AG04449 (cell line): ENCODE data around the gene ARMC6.

Experiments
- CTCF ChIA-PET: fragments of 350-600 bp; formaldehyde crosslinking; extraction: SDS; loops from one replicate; lab custom pipeline; 2021; ENCODE audit warnings: antibody characterized with exemption; lab: Yijun Ruan, JAX
- POLR2A ChIA-PET: fragments of 400-600, 350-600 bp; formaldehyde crosslinking; extraction: SDS; loops from one replicate; lab custom pipeline; 2020; ENCODE audit warnings: antibody characterized with exemption, inconsistent platforms; lab: Yijun Ruan, JAX
- DNase-seq: peaks from one replicate; pipeline ENCODE4 v3.0.0-alpha.2; 2010; ENCODE audit warnings: low read depth, low spot score
- H3K4me3 ChIP-seq: 2 replicates; pipeline ENCODE4 v1.5.1; 2011; ENCODE audit warnings: low read depth, mild to moderate bottlenecking, control low read depth, low read length
- TF ChIP-seq, protein P1 (sequence below): IDR thresholded peaks from one replicate; pipeline ENCODE4 v1.5.1; 2011; ENCODE audit warnings: mild to moderate bottlenecking, moderate library complexity, low read length, control low read depth, inconsistent platforms; ENCODE audit not compliant: insufficient read depth; ENCODE audit errors: missing control alignments

Gene ARMC6

DNA sequence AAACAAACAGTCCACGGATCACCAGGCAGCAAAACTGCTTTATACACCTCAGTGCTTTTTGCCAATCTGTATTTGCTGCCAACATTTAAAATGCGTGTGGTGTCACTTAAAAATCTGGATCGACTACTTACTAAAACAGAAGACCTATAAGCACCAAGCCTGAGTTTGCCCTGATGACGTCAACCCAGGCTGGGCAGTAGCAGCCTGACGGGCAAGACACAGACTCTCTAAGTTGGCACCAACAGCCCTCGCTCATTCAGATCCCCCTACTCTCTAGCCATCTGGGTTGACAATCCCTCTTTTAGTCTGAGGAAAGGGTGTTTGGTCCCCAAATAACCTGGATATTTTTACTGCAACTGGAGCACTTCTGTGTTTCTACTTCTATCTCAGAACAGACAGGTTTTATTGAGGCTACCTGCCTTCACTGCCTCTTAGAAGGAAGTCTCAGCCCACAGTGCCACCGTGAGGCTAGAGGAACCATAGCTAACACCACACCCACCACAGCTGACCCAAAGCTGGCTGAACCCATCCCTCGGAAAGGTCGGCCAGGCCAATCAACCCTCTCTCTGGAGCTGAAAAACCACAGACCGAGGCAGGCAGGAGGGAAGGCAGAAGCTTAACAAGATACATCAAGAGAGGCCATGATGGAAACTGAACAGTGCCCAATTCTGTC is 7.0 kb upstream of the ARMC6 start:
- ChIA-PET CTCF (interaction anchor here (1.2 kb wide), 1 partner anchor 31 kb away, joined by 3 read pairs; no protein-coding TSS in a partner anchor), POLR2A (no interaction called here)
- no peak overlapping the region for H3K4me3 ChIP-seq
- TF ChIP-seq, protein P1, sequence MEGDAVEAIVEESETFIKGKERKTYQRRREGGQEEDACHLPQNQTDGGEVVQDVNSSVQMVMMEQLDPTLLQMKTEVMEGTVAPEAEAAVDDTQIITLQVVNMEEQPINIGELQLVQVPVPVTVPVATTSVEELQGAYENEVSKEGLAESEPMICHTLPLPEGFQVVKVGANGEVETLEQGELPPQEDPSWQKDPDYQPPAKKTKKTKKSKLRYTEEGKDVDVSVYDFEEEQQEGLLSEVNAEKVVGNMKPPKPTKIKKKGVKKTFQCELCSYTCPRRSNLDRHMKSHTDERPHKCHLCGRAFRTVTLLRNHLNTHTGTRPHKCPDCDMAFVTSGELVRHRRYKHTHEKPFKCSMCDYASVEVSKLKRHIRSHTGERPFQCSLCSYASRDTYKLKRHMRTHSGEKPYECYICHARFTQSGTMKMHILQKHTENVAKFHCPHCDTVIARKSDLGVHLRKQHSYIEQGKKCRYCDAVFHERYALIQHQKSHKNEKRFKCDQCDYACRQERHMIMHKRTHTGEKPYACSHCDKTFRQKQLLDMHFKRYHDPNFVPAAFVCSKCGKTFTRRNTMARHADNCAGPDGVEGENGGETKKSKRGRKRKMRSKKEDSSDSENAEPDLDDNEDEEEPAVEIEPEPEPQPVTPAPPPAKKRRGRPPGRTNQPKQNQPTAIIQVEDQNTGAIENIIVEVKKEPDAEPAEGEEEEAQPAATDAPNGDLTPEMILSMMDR: no peak
- DNase-seq: no peak

DNA sequence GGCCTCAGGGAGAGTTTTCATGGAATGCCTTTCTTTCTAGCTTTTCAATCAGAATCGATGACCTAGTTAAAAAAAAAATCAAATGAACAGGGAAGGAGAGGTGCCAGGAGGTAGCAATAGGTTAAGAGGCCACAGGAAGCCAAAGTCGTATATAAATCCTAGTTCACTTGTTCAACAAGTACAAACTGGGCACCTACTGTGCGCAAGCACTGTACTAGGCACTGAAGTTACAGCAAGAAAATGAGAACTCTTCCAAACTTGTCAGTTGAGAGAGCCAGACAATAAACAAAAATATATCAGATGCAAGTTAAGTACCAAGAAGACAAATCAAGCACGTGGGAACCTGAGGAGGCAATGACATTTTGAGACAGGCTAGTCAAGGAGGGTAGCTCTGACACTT is 6.2 kb upstream of the ARMC6 start:
- no peak overlapping the region for H3K4me3 ChIP-seq
- DNase-seq: no peak
- ChIA-PET POLR2A (no interaction called here), CTCF (interaction anchor here (0.8 to 1.2 kb wide), 2 partner anchors 25 to 41 kb away, joined by 3 to 4 read pairs; no protein-coding TSS in a partner anchor)
- TF ChIP-seq, protein P1: no peak

DNA sequence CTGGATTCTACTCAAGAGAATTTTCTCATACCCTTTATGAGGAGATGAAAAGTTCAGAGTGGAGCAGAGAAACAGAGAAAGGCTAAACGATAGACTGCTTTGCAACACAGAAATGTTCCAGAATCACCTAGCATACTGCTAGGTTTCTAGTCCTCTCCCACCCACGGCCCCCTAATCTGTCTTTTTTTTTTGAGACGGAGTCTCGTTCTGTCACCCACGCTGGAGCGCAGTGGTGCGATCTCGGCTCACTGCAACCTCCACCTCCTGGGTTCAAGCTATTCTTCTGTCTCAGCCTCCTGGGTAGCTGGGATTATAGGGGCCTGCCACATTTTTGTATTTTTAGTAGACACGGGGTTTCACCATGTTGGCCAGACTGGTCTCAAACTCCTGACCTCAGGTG is 4.9 kb upstream of the ARMC6 start:
- ChIA-PET POLR2A (no interaction called here), CTCF (no interaction called here)
- TF ChIP-seq, protein P1: no peak
- H3K4me3 ChIP-seq: no peak overlapping the region
- DNase-seq: no peak

DNA sequence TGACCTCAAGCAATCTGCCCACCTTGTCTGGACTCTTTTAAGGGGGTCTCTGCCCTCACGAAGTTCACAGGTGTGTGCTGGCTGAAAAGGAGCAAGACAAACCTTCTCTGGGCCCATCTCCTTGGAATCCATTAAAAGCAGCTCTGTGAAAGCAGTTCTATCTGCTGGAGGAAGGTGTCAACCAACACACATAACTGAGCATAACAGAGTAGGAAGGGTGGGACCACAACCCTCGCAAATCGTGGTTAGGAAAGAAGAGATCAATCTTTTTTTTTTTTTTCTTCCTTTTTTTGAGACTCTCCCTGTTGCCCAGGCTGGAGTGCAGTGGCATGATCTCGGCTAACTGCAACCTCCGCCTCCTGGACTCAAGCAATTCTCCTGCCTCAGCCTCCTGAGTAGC is 1.5 kb upstream of the ARMC6 start:
- CTCF ChIA-PET: interaction anchor here (0.7 to 1.4 kb wide), 2 partner anchors 9 to 107 kb away, joined by 3 read pairs; no protein-coding TSS in a partner anchor
- no peak for DNase-seq
- POLR2A ChIA-PET: no interaction called here
- peak overlapping the region; percentile 94 for H3K4me3 ChIP-seq
- TF ChIP-seq, protein P1: no peak

DNA sequence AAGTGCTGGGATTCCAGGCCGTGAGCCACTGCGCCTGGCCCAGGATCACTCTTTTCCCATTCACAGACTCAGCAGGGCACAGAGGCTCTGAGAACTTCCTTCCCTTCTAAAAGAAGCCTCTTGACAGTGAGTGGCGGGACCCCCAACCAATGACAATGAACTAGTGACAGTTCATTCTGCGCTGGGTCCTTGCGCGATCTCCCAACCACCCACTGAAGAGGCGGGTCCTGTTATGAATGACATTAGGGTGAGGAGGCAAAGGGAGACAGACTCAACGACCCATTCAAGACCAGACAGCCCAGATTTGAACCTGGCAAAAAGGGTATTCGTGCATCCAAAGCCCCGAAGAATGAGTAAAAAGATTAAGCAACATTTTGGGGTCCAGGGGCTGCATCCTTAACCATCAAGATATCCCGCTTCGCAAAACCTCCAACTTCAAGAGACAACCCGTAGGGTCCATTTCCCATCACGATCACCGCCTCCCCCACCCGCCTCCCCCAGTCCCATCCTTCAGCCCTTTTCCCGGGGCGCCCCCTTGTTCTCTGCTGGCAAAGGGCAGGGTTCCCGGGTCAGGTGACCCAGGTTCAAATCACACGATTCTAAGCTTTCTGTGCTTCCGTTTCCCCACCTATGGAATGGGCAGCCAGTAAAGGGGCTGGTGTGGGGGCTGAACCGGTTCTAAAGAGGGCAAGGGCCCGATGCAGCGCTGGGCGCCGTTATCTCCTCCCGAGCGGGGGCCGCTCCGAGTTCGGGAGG is 805 bp upstream of the ARMC6 start:
- DNase-seq: peak; percentile 72
- ChIA-PET POLR2A (no interaction called here), CTCF (interaction anchor here (0.7 to 1.4 kb wide), 2 partner anchors 10 to 106 kb away, joined by 3 read pairs; no protein-coding TSS in a partner anchor)
- H3K4me3 ChIP-seq: peak overlapping the region; percentile 94
- TF ChIP-seq, protein P1: no peak

DNA sequence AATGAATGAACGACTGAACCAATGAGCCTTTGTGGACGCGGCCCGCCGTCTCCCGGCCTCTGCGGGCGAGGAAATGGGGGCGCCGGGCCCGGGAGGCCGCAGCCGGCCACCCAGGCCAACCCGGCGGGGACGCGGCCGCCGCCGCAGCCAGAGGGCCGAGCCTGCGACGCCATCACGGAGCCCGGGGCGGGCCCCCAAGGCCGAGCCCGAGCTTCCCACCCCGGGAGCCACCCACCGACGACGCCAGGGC is 302 bp upstream of the ARMC6 start:
- CTCF ChIA-PET: no interaction called here
- POLR2A ChIA-PET: no interaction called here
- TF ChIP-seq, protein P1: no peak
- no peak for DNase-seq
- peak overlapping the region; percentile 94 for H3K4me3 ChIP-seq
